KMS-11 (cell line): ENCODE data around the gene ADARB1.

Source experiments
- H2AFZ ChIP-seq: fragments of 200-600 bp; sonication (generic); 2 replicates; pipeline ENCODE4 v1.6.1; 2016; ENCODE audit warnings: antibody characterized with exemption, mixed run types, low read depth
- H3K27ac ChIP-seq: fragments of 200-600 bp; sonication (generic); 2 replicates; pipeline ENCODE4 v1.6.1; 2016; ENCODE audit warnings: mild to moderate bottlenecking, mixed run types
- H3K27me3 ChIP-seq: fragments of 200-600 bp; sonication (generic); 2 replicates; pipeline ENCODE4 v1.6.1; 2017; ENCODE audit warnings: mild to moderate bottlenecking, low read depth, mixed run types, moderate library complexity; ENCODE audit not compliant: insufficient read depth
- H3K36me3 ChIP-seq: fragments of 200-600 bp; sonication (generic); 2 replicates; pipeline ENCODE4 v1.6.1; 2017; ENCODE audit warnings: mild to moderate bottlenecking, mixed run types; ENCODE audit not compliant: insufficient read depth
- H3K4me1 ChIP-seq: fragments of 200-600 bp; sonication (generic); 2 replicates; pipeline ENCODE4 v1.6.1; 2016; ENCODE audit warnings: mild to moderate bottlenecking, low read depth, mixed run types; ENCODE audit not compliant: poor library complexity, severe bottlenecking
- H3K4me2 ChIP-seq: fragments of 200-600 bp; sonication (generic); 2 replicates; pipeline ENCODE4 v1.7.0; 2016; ENCODE audit warnings: mild to moderate bottlenecking, mixed run types
- H3K4me3 ChIP-seq: fragments of 200-600 bp; sonication (generic); IDR thresholded peaks from 2 replicates; pipeline ENCODE4 v1.6.1; 2017; ENCODE audit warnings: low read depth, low read length, mixed read lengths; ENCODE audit not compliant: insufficient read depth
- H3K79me2 ChIP-seq: fragments of 200-600 bp; sonication (generic); 2 replicates; pipeline ENCODE4 v1.6.1; 2016; ENCODE audit warnings: low read depth, mixed run types; ENCODE audit not compliant: insufficient read depth
- H3K9ac ChIP-seq: fragments of 200-600 bp; sonication (generic); 2 replicates; pipeline ENCODE4 v1.6.1; 2016; ENCODE audit warnings: mild to moderate bottlenecking, mixed run types
- H4K20me1 ChIP-seq: fragments of 200-600 bp; sonication (generic); 2 replicates; pipeline ENCODE4 v1.6.1; 2016; ENCODE audit warnings: mild to moderate bottlenecking, mixed run types; ENCODE audit not compliant: insufficient read depth
- CTCF ChIP-seq: fragments of 200-600 bp; sonication (generic); conservative IDR thresholded peaks from 2 replicates; pipeline ENCODE4 v1.6.1; 2017; ENCODE audit warnings: low read depth, mild to moderate bottlenecking, antibody characterized with exemption, low read length, moderate library complexity, mixed read lengths

ADARB1 gene

GRCh38 chr21:45196620-45197019 lies 122.2 kb downstream of the ADARB1 start:
- no peak overlapping the region for H3K4me2 ChIP-seq
- no peak overlapping the region for H3K9ac ChIP-seq
- H2AFZ ChIP-seq, result no peak overlapping the region
- H3K79me2 ChIP-seq, result no peaks in the 10 kb centered on the region
- no peaks in the 10 kb centered on the region for H4K20me1 ChIP-seq
- no peaks in the 10 kb centered on the region for H3K4me1 ChIP-seq
- no peak overlapping the region for H3K4me3 ChIP-seq
- no peak for TF ChIP-seq CTCF
- H3K36me3 ChIP-seq, result no peaks in the 10 kb centered on the region
- no peak overlapping the region for H3K27ac ChIP-seq
- no peaks in the 10 kb centered on the region for H3K27me3 ChIP-seq

GRCh38 chr21:45199201-45199600 lies 124.8 kb downstream of the ADARB1 start:
- Histone ChIP-seq H3K4me1 (no peaks in the 10 kb centered on the region), H3K27ac (no peak overlapping the region), H3K9ac (no peak overlapping the region), H3K79me2 (no peaks in the 10 kb centered on the region), H3K4me2 (no peak overlapping the region), H2AFZ (no peak overlapping the region), H3K27me3 (no peaks in the 10 kb centered on the region), H4K20me1 (no peaks in the 10 kb centered on the region), H3K36me3 (no peaks in the 10 kb centered on the region), H3K4me3 (no peak overlapping the region)
- no peak for TF ChIP-seq CTCF

- Histone ChIP-seq H4K20me1 (no peaks in the 10 kb centered on the region), H3K4me2 (no peak overlapping the region), H3K79me2 (no peaks in the 10 kb centered on the region), H3K4me1 (no peaks in the 10 kb centered on the region), H3K27ac (no peak overlapping the region), H2AFZ (no peak overlapping the region), H3K9ac (no peak overlapping the region), H3K4me3 (no peak overlapping the region), H3K27me3 (no peaks in the 10 kb centered on the region), H3K36me3 (no peaks in the 10 kb centered on the region)
- no peak for TF ChIP-seq CTCF
Measured at GRCh38 chr21:45200031-45200430, 125.7 kb downstream of the ADARB1 start.

GRCh38 chr21:45200581-45201296 lies 126.4 kb downstream of the ADARB1 start:
- Histone ChIP-seq H3K79me2 (no peaks in the 10 kb centered on the region), H3K9ac (no peak overlapping the region), H3K36me3 (no peaks in the 10 kb centered on the region), H3K4me3 (no peak overlapping the region), H3K27me3 (no peaks in the 10 kb centered on the region), H4K20me1 (no peaks in the 10 kb centered on the region), H3K4me1 (no peaks in the 10 kb centered on the region), H3K4me2 (no peak overlapping the region), H3K27ac (no peak overlapping the region), H2AFZ (no peak overlapping the region)
- no peak for TF ChIP-seq CTCF
